LNCaP clone FGC (cell line): ENCODE measurements around the gene NAALADL2.

Source experiments
- DNase-seq: peaks from one replicate; pipeline ENCODE4 v3.0.0-alpha.2; 2011; ENCODE audit warnings: low read depth
- H3K4me3 ChIP-seq: 2 replicates; pipeline ENCODE4 v1.5.1; 2011; ENCODE audit warnings: mild to moderate bottlenecking, low read depth, low read length, control low read depth
- CTCF ChIP-seq: IDR thresholded peaks from 2 replicates; pipeline ENCODE4 v1.5.1; 2012; ENCODE audit warnings: mild to moderate bottlenecking; ENCODE audit not compliant: control insufficient read depth, insufficient read depth; ENCODE audit errors: extremely low read depth

NAALADL2 gene

GRCh38 chr3:175478301-175478700 is 619.2 kb downstream of the NAALADL2 start:
- no peak for TF ChIP-seq CTCF
- no peak for DNase-seq
- H3K4me3 ChIP-seq: no peak overlapping the region

GRCh38 chr3:175479175-175479574 is 620.0 kb downstream of the NAALADL2 start:
- DNase-seq: peak; percentile 92
- H3K4me3 ChIP-seq: no peak overlapping the region
- no peak for TF ChIP-seq CTCF

- no peak for TF ChIP-seq CTCF
- H3K4me3 ChIP-seq: no peak overlapping the region
- peak; percentile 87 for DNase-seq
These were observed 620.7 kb downstream of the NAALADL2 start for GRCh38 chr3:175479800-175480199.

GRCh38 chr3:175484666-175485065 is 625.5 kb downstream of the NAALADL2 start:
- peak; percentile 99 for DNase-seq
- H3K4me3 ChIP-seq: no peak overlapping the region
- TF ChIP-seq CTCF: no peak

- peak; percentile 44 for TF ChIP-seq CTCF
- peak; percentile 88 for DNase-seq
- H3K4me3 ChIP-seq: peak overlapping the region; percentile 14; the same call in 1 of the 2 replicates
These were observed 626.3 kb downstream of the NAALADL2 start for GRCh38 chr3:175485436-175485835.

- no peak overlapping the region for H3K4me3 ChIP-seq
- no peak for DNase-seq
These were observed 627.1 kb downstream of the NAALADL2 start for GRCh38 chr3:175486255-175486654.

More at GRCh38 chr3:175486255-175486654, 627.1 kb downstream of the NAALADL2 start:
- no peak for TF ChIP-seq CTCF
